Smooth muscle cell (in vitro differentiated cells): ENCODE results near the gene EIF3B. TPM values are rescaled to one million over a fixed set of nuclear protein-coding genes. Genes with fewer than 3 reads are reported as not detected.
A peak's percentile ranks its signal among the peaks of the same experiment; 100 is the strongest.

Source experiments
- DNase-seq: peaks from one replicate; lab custom pipeline; 2025; ENCODE audit not compliant: unreplicated experiment; lab: John Stamatoyannopoulos, UW
- H2AFZ ChIP-seq: fragments of 200-600 bp; sonication (generic); 2 replicates; pipeline ENCODE4 v1.6.0; 2016; ENCODE audit warnings: antibody characterized with exemption, low read depth, mild to moderate bottlenecking
- H3F3A ChIP-seq: fragments of 200-600 bp; sonication (generic); 2 replicates; pipeline ENCODE4 v1.6.0; 2017; ENCODE audit warnings: antibody characterized with exemption, low read depth
- H3K27ac ChIP-seq: fragments of 200-600 bp; sonication (generic); 2 replicates; pipeline ENCODE4 v1.5.1; 2016; ENCODE audit warnings: low read depth, mild to moderate bottlenecking
- H3K27me3 ChIP-seq: fragments of 200-600 bp; sonication (generic); 2 replicates; pipeline ENCODE4 v1.6.1; 2016; ENCODE audit warnings: low read depth, mild to moderate bottlenecking
- H3K36me3 ChIP-seq: fragments of 200-600 bp; sonication (generic); 2 replicates; pipeline ENCODE4 v1.5.1; 2016; ENCODE audit warnings: low read depth
- H3K4me1 ChIP-seq: fragments of 200-600 bp; sonication (generic); 2 replicates; pipeline ENCODE4 v1.5.1; 2016; ENCODE audit warnings: low read depth
- H3K4me2 ChIP-seq: fragments of 200-600 bp; sonication (generic); 2 replicates; pipeline ENCODE4 v1.6.0; 2016; ENCODE audit warnings: mild to moderate bottlenecking
- H3K4me3 ChIP-seq: fragments of 200-600 bp; sonication (generic); 2 replicates; pipeline ENCODE4 v1.5.1; 2016; ENCODE audit warnings: mild to moderate bottlenecking
- H3K79me2 ChIP-seq: fragments of 200-600 bp; sonication (generic); 2 replicates; pipeline ENCODE4 v1.6.0; 2016; ENCODE audit warnings: low read depth, mild to moderate bottlenecking
- H3K9ac ChIP-seq: fragments of 200-600 bp; sonication (generic); 2 replicates; pipeline ENCODE4 v1.6.0; 2016; ENCODE audit warnings: low read depth
- H3K9me3 ChIP-seq: fragments of 200-600 bp; sonication (generic); replicated peaks from 2 replicates; pipeline ENCODE4 v1.5.1; 2016; ENCODE audit warnings: low read depth
- H4K20me1 ChIP-seq: fragments of 200-600 bp; sonication (generic); 2 replicates; pipeline ENCODE4 v1.6.0; 2016; ENCODE audit warnings: low read depth
- WGBS: methylation state at CpG from one replicate; pipeline ENCODE4 v1.1.7; 2016; ENCODE audit warnings: low lambda C conversion rate; 5-methylcytosine and 5-hydroxymethylcytosine counted together
- polyA plus RNA-seq: library from polyadenylated mRNA; unstranded; fragments of >200 nt; fragmentation: Nextera tagmentation; extraction: Ambion mirVana; gene quantifications from 2 replicates; pipeline ENCODE4 v1.2.1, GENCODE V29; 2016
- total RNA-seq: library from RNA; depleted of rRNA; stranded (reverse); fragments of >200 nt; gene quantifications from 2 replicates; pipeline ENCODE4 v1.2.3, GENCODE V29; 2014
- TF ChIP-seq, protein P1 (sequence below): fragments of 200-600 bp; sonication (generic); IDR thresholded peaks from 2 replicates; pipeline ENCODE4 v1.5.1; 2017; ENCODE audit warnings: borderline replicate concordance, mild to moderate bottlenecking, antibody characterized with exemption; ENCODE audit not compliant: insufficient read depth, poor library complexity, severe bottlenecking

EIF3B gene
- total and polyA plus RNA-seq, 2 experiments from 2014 or later = 96.1 to 112 TPM

GRCh38 chr7:2309889-2310331 lies 44.7 kb upstream of the EIF3B start:
- H3K4me2 ChIP-seq = peak overlapping the region; percentile 74
- H3F3A ChIP-seq = peaks cover 7% of the 10 kb centered on the region
- 30% methylated on average over 20 of the region's 20 CpGs for WGBS
- H3K4me3 ChIP-seq = no peak overlapping the region
- H2AFZ ChIP-seq = no peak overlapping the region
- H3K9me3 ChIP-seq = no peaks in the 10 kb centered on the region
- no peak for DNase-seq
- peaks cover 4% of the 10 kb centered on the region for H3K4me1 ChIP-seq
- H4K20me1 ChIP-seq = peaks cover 34% of the 10 kb centered on the region
- H3K27me3 ChIP-seq = no peaks in the 10 kb centered on the region
- TF ChIP-seq, protein P1, sequence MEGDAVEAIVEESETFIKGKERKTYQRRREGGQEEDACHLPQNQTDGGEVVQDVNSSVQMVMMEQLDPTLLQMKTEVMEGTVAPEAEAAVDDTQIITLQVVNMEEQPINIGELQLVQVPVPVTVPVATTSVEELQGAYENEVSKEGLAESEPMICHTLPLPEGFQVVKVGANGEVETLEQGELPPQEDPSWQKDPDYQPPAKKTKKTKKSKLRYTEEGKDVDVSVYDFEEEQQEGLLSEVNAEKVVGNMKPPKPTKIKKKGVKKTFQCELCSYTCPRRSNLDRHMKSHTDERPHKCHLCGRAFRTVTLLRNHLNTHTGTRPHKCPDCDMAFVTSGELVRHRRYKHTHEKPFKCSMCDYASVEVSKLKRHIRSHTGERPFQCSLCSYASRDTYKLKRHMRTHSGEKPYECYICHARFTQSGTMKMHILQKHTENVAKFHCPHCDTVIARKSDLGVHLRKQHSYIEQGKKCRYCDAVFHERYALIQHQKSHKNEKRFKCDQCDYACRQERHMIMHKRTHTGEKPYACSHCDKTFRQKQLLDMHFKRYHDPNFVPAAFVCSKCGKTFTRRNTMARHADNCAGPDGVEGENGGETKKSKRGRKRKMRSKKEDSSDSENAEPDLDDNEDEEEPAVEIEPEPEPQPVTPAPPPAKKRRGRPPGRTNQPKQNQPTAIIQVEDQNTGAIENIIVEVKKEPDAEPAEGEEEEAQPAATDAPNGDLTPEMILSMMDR = no peak
- peak overlapping the region; percentile 64 for H3K27ac ChIP-seq
- no peaks in the 10 kb centered on the region for H3K36me3 ChIP-seq
- peak overlapping the region; percentile 37 for H3K9ac ChIP-seq
- peaks cover 44% of the 10 kb centered on the region for H3K79me2 ChIP-seq

GRCh38 chr7:2312267-2312929 lies 42.2 kb upstream of the EIF3B start:
- TF ChIP-seq, protein P1 = no peak
- no peaks in the 10 kb centered on the region for H3K27me3 ChIP-seq
- H3K9me3 ChIP-seq = no peaks in the 10 kb centered on the region
- no peaks in the 10 kb centered on the region for H3K36me3 ChIP-seq
- H3K27ac ChIP-seq = no peak overlapping the region
- DNase-seq = no peak
- H3K79me2 ChIP-seq = peaks cover 44% of the 10 kb centered on the region
- H3K9ac ChIP-seq = no peak overlapping the region
- peaks cover 7% of the 10 kb centered on the region for H3F3A ChIP-seq
- peaks cover 4% of the 10 kb centered on the region for H3K4me1 ChIP-seq
- H3K4me2 ChIP-seq = no peak overlapping the region
- WGBS = 91% methylated on average over 17 of the region's 17 CpGs
- peaks cover 22% of the 10 kb centered on the region for H4K20me1 ChIP-seq
- no peak overlapping the region for H2AFZ ChIP-seq
- no peak overlapping the region for H3K4me3 ChIP-seq

DNA sequence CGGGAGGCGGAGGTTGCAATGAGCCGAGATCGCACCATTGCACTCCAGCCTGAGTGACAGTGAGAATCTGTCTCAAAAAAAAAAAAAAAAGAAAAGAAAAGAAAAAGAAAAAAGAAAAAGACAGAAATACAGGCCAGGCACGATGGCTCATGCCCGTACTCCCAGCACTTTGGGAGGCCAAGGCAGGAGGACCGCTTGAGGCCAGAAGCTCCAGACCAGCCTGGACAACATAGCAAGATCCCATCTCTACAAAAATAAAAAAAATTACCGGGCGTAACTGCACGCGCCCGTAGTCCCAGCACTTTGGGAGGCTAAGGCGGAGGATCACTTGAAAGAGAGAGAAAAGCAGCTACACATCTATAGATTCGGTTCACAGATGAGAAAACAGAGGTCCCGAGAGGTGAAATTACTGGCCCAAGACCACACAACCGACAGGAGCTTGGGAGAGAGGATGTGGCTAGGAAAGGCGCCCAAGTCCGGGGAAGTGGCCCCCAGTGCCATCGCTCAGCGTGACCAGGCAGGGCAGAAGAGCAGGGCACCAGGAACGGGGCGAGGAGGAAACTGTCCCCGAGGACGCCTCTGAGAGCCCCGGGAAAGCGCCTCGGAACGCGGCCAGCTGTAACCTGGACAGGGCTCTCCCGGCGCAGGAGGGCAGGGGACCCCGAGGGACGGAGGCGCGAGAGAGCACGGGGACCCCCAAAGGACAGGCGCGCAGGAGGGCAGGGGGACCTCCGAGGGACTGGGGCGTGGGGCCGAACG lies 41.0 kb upstream of the EIF3B start:
- peak overlapping the region; percentile 94 for H3K4me3 ChIP-seq
- H3K27me3 ChIP-seq = no peaks in the 10 kb centered on the region
- peaks cover 36% of the 10 kb centered on the region for H3K79me2 ChIP-seq
- TF ChIP-seq, protein P1 = no peak
- H3K27ac ChIP-seq = no peak overlapping the region
- H3K36me3 ChIP-seq = no peaks in the 10 kb centered on the region
- 51% methylated on average over 26 of the region's 42 CpGs for WGBS
- H3K9ac ChIP-seq = peak overlapping the region; percentile 89
- H3F3A ChIP-seq = peaks cover 7% of the 10 kb centered on the region
- peak overlapping the region; percentile 85 for H2AFZ ChIP-seq
- H3K4me2 ChIP-seq = peak overlapping the region; percentile 98
- peaks cover 17% of the 10 kb centered on the region for H4K20me1 ChIP-seq
- DNase-seq = no peak
- peaks cover 4% of the 10 kb centered on the region for H3K4me1 ChIP-seq
- H3K9me3 ChIP-seq = no peaks in the 10 kb centered on the region
